ENCODE measurements around the gene PPCDC.
A peak's percentile ranks its signal among the peaks of the same experiment; 100 is the strongest.

PPCDC gene

DNA sequence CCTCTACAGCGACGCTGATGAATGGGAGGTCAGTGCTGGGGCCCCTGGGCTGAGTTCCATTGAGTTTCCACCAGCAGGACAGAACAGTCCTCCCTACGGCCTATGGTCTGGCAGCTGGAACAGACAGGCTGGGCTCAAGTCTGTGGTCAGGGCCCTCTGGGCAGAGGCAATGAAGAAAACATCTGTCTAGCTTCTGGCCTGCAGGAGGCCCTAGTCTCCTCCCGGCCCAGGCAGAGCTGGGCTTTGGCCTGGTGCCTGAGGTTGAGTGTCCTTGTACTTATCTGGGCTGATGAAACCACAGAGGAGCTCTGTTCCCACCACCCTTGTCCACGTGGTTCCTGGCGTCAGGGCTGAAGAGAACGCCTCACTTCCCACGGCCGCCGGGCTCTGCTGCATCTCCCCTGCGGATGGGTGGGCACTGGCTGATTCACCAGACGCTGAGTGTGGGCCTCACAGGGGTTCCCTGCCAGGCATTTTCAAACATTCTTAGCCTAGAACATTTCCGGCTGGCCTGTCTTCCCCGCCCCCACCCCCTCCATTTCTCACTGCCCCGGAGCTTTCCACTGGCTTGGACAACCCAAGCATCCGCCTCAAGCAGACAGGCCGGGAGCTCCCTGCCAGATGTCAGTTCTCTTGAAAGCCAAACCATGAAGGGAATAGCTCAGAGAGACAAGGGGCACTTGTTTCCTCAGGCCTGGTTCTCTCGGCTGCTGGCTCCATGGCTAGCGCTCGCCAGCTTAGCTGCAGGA lies 20.3 kb downstream of the PPCDC start:
- H3K36me3 ChIP-seq, result peaks cover 1% of the 10 kb centered on the region; the same call in 1 of the 2 replicates
- TF ChIP-seq, protein P1, sequence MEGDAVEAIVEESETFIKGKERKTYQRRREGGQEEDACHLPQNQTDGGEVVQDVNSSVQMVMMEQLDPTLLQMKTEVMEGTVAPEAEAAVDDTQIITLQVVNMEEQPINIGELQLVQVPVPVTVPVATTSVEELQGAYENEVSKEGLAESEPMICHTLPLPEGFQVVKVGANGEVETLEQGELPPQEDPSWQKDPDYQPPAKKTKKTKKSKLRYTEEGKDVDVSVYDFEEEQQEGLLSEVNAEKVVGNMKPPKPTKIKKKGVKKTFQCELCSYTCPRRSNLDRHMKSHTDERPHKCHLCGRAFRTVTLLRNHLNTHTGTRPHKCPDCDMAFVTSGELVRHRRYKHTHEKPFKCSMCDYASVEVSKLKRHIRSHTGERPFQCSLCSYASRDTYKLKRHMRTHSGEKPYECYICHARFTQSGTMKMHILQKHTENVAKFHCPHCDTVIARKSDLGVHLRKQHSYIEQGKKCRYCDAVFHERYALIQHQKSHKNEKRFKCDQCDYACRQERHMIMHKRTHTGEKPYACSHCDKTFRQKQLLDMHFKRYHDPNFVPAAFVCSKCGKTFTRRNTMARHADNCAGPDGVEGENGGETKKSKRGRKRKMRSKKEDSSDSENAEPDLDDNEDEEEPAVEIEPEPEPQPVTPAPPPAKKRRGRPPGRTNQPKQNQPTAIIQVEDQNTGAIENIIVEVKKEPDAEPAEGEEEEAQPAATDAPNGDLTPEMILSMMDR (IDR thresholded peaks at IDR 0.05; ENCODE audit: low read depth, low read length), result peak; percentile 58
- H3K27me3 ChIP-seq, result no peaks in the 10 kb centered on the region
- H3K4me1 ChIP-seq, result peaks cover 28% of the 10 kb centered on the region
- H3K9me3 ChIP-seq, result no peaks in the 10 kb centered on the region
- DNase-seq, result peak; percentile 87
- H3K4me3 ChIP-seq (ENCODE audit: low read depth, low read length), result no peak overlapping the region

- Histone ChIP-seq H3K4me3 (ENCODE audit: low read depth, low read length) (no peak overlapping the region), H3K9me3 (no peaks in the 10 kb centered on the region), H3K36me3 (peaks cover 5% of the 10 kb centered on the region; the same call in 1 of the 2 replicates), H3K4me1 (peaks cover 35% of the 10 kb centered on the region), H3K27me3 (no peaks in the 10 kb centered on the region)
- no peak for DNase-seq
- TF ChIP-seq, protein P1 (IDR thresholded peaks at IDR 0.05; ENCODE audit: low read depth, low read length), result no peak
Measured at GRCh38 chr15:75044258-75044878, 21.0 kb downstream of the PPCDC start.

- TF ChIP-seq, protein P1 (IDR thresholded peaks at IDR 0.05; ENCODE audit: low read depth, low read length), result no peak
- Histone ChIP-seq H3K4me1 (peaks cover 39% of the 10 kb centered on the region), H3K9me3 (no peaks in the 10 kb centered on the region), H3K27me3 (no peaks in the 10 kb centered on the region), H3K36me3 (peaks cover 5% of the 10 kb centered on the region; the same call in 1 of the 2 replicates), H3K4me3 (ENCODE audit: low read depth, low read length) (no peak overlapping the region)
- DNase-seq, result no peak
Measured at GRCh38 chr15:75045332-75046015, 22.1 kb downstream of the PPCDC start.

DNA sequence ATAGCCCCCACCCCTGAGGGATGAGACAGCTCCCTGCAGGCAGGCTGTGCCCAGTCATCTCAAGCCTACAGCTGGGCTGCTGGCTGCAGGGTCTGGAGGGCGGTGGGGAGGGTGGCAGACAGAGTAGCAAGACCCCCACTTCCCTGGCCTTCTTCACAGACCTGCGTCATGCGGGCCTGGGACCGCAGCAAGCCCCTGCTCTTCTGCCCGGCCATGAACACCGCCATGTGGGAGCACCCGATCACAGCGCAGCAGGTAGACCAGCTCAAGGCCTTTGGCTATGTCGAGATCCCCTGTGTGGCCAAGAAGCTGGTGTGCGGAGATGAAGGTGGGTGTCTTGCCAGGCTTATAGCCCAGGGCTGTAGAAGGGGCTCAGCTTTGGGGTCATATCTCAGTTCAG lies 25.0 kb downstream of the PPCDC start:
- TF ChIP-seq, protein P1 (IDR thresholded peaks at IDR 0.05; ENCODE audit: low read depth, low read length), result no peak
- H3K4me1 ChIP-seq, result peaks cover 35% of the 10 kb centered on the region
- H3K4me3 ChIP-seq (ENCODE audit: low read depth, low read length), result no peak overlapping the region
- peaks cover 5% of the 10 kb centered on the region; the same call in 1 of the 2 replicates for H3K36me3 ChIP-seq
- no peaks in the 10 kb centered on the region for H3K27me3 ChIP-seq
- H3K9me3 ChIP-seq, result no peaks in the 10 kb centered on the region
- DNase-seq, result no peak

GRCh38 chr15:75049392-75049791 lies 26.0 kb downstream of the PPCDC start:
- Histone ChIP-seq H3K4me1 (peaks cover 29% of the 10 kb centered on the region), H3K36me3 (peaks cover 5% of the 10 kb centered on the region; the same call in 1 of the 2 replicates), H3K9me3 (no peaks in the 10 kb centered on the region), H3K27me3 (no peaks in the 10 kb centered on the region), H3K4me3 (ENCODE audit: low read depth, low read length) (no peak overlapping the region)
- DNase-seq, result peak; percentile 82
- TF ChIP-seq, protein P1 (IDR thresholded peaks at IDR 0.05; ENCODE audit: low read depth, low read length), result no peak
